Activated CD8-positive, alpha-beta memory T cell treated with anti-CD3 and anti-CD28 coated beads, Interleukin-2, amount 10 ng/mL, durations not matched to agents 7 days and 5 days (primary cell): ENCODE data around the gene PDCL2. TPM values are rescaled to one million over a fixed set of nuclear protein-coding genes. Genes with fewer than 3 reads are reported as not detected.

Source experiments
- ATAC-seq: fragments of 150-1000 bp; cut with Tn5 transposase; one replicate; pipeline ENCODE4 v1.10.0; 2021; ENCODE audit warnings: moderate library complexity
- CTCF ChIA-PET: fragments of 350-600 bp; sonication (Branson Sonifier 250); formaldehyde crosslinking; loops from one replicate; lab custom pipeline; 2021; ENCODE audit warnings: antibody characterized with exemption; lab: Charles Lee
- DNase-seq: peaks from one replicate; pipeline ENCODE4 v3.0.0-alpha.2; 2020
- H3K27ac Mint-ChIP-seq: one replicate; pipeline ENCODE4 v1.8.0; 2021; ENCODE audit warnings: mild to moderate bottlenecking, mixed read lengths
- H3K27me3 Mint-ChIP-seq: one replicate; pipeline ENCODE4 v1.8.0; 2021; ENCODE audit warnings: mixed read lengths
- H3K36me3 Mint-ChIP-seq: one replicate; pipeline ENCODE4 v1.8.0; 2021; ENCODE audit warnings: mild to moderate bottlenecking, mixed read lengths
- H3K4me1 Mint-ChIP-seq: one replicate; pipeline ENCODE4 v1.8.0; 2021; ENCODE audit warnings: mixed read lengths
- H3K4me3 Mint-ChIP-seq: one replicate; pipeline ENCODE4 v1.8.0; 2021; ENCODE audit warnings: mild to moderate bottlenecking, moderate library complexity, mixed read lengths
- H3K9me3 Mint-ChIP-seq: one replicate; pipeline ENCODE4 v1.8.0; 2022; ENCODE audit warnings: low read depth, mixed read lengths
- total RNA-seq, 2 experiments: library from RNA; stranded (reverse); gene quantifications; one replicate each; pipeline ENCODE4 v1.2.3, GENCODE V29; 2021

The PDCL2 gene
- total RNA-seq, 2 experiments from 2014 or later, result not detected

GRCh38 chr4:55545641-55546505, 46.2 kb downstream of the PDCL2 start:
- Mint-ChIP-seq H3K4me1 (peaks cover 47% of the 10 kb centered on the region), H3K27ac (peak overlapping the region; percentile 80), H3K27me3 (peaks cover 27% of the 10 kb centered on the region), H3K4me3 (peak overlapping the region; percentile 84), H3K9me3 (no peaks in the 10 kb centered on the region), H3K36me3 (peaks cover 4% of the 10 kb centered on the region)
- CTCF ChIA-PET, result interaction anchor here (1.0 to 2.2 kb wide), 4 partner anchors 41 to 200 kb away, joined by 3 to 11 read pairs (median 4); partner anchors contain the start of genes SRD5A3 and TMEM165
- peak; percentile 71 for DNase-seq
- peak; percentile 57 for ATAC-seq

DNA sequence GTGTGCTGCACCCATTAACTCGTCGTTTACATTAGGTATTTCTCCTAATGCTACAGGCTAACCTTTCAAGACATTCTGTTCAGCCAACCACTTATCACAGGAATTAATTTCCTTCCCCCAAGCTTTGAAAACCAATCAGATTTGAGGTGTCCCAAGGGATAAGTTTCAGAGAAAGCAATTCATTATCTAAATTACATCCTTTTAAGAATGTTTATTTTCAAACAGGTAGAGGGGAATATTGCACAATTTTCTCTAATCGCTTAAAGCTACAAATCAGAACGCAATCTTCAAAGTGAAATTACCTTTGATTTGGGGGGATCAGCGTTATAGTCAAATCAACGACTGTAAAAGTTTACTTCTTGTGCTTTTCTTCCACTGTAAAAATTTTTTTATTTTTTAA, 46.9 kb downstream of the PDCL2 start:
- DNase-seq, result no peak
- Mint-ChIP-seq H3K4me1 (peaks cover 46% of the 10 kb centered on the region), H3K36me3 (peaks cover 4% of the 10 kb centered on the region), H3K9me3 (no peaks in the 10 kb centered on the region), H3K4me3 (peak overlapping the region; percentile 84), H3K27me3 (peaks cover 23% of the 10 kb centered on the region), H3K27ac (no peak overlapping the region)
- no peak for ATAC-seq
- CTCF ChIA-PET, result interaction anchor here (1.0 to 1.6 kb wide), 3 partner anchors 41 to 149 kb away, joined by 3 to 4 read pairs (median 3); partner anchors contain the start of gene TMEM165

DNA sequence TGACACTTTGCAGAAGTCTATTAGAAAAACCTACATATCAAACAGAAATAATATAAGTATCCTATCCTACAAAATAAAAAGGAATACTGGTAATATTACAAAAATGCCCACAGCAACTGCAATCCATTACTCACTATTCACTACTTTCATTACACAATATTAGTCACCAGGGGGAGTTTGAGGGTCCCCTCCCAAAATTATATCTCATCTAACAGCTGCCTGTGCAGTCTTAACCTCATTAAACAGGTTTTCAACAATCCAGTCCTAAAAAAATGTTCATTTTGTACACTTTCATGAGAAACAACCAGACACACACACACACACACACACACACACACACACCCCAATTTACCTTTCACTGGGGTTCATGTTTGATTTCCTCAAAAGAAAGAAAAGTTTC, 48.2 kb downstream of the PDCL2 start:
- ATAC-seq (no peak), DNase-seq (no peak)
- H3K4me3 Mint-ChIP-seq, result no peak overlapping the region
- H3K4me1 Mint-ChIP-seq, result peaks cover 35% of the 10 kb centered on the region
- CTCF ChIA-PET, result no interaction called here
- no peak overlapping the region for H3K27ac Mint-ChIP-seq
- H3K36me3 Mint-ChIP-seq, result peaks cover 4% of the 10 kb centered on the region
- peaks cover 14% of the 10 kb centered on the region for H3K27me3 Mint-ChIP-seq
- H3K9me3 Mint-ChIP-seq, result no peaks in the 10 kb centered on the region

- Mint-ChIP-seq H3K4me3 (no peak overlapping the region), H3K27ac (no peak overlapping the region), H3K9me3 (no peaks in the 10 kb centered on the region), H3K27me3 (no peaks in the 10 kb centered on the region), H3K4me1 (peaks cover 27% of the 10 kb centered on the region), H3K36me3 (peaks cover 17% of the 10 kb centered on the region)
- DNase-seq, result no peak
- CTCF ChIA-PET, result interaction anchor here (0.9 to 1.2 kb wide), 2 partner anchors 27 to 85 kb away, joined by 3 read pairs; no protein-coding TSS in a partner anchor
- ATAC-seq, result no peak
Observed at GRCh38 chr4:55540271-55540670, 51.8 kb downstream of the PDCL2 start.

- Mint-ChIP-seq H3K36me3 (peaks cover 18% of the 10 kb centered on the region), H3K27me3 (no peaks in the 10 kb centered on the region), H3K4me3 (no peak overlapping the region), H3K27ac (no peak overlapping the region), H3K4me1 (peaks cover 23% of the 10 kb centered on the region), H3K9me3 (no peaks in the 10 kb centered on the region)
- ATAC-seq (no peak), DNase-seq (no peak)
- CTCF ChIA-PET, result interaction anchor here (0.7 to 1.2 kb wide), 3 partner anchors 27 to 187 kb away, joined by 3 read pairs; no protein-coding TSS in a partner anchor
Observed at GRCh38 chr4:55539658-55540057, 52.4 kb downstream of the PDCL2 start.

GRCh38 chr4:55538531-55538930, 53.5 kb downstream of the PDCL2 start:
- H3K27me3 Mint-ChIP-seq, result no peaks in the 10 kb centered on the region
- no peak for DNase-seq
- peaks cover 26% of the 10 kb centered on the region for H3K36me3 Mint-ChIP-seq
- no peak for ATAC-seq
- no peak overlapping the region for H3K27ac Mint-ChIP-seq
- H3K9me3 Mint-ChIP-seq, result peaks cover 3% of the 10 kb centered on the region
- CTCF ChIA-PET, result interaction anchor here (0.6 to 1.1 kb wide), 2 partner anchors 40 to 41 kb away, joined by 3 read pairs; no protein-coding TSS in a partner anchor
- peaks cover 14% of the 10 kb centered on the region for H3K4me1 Mint-ChIP-seq
- no peak overlapping the region for H3K4me3 Mint-ChIP-seq

GRCh38 chr4:55534306-55534705, 57.7 kb downstream of the PDCL2 start:
- Mint-ChIP-seq H3K9me3 (peaks cover 9% of the 10 kb centered on the region), H3K27me3 (no peaks in the 10 kb centered on the region), H3K4me1 (peaks cover 8% of the 10 kb centered on the region), H3K4me3 (no peak overlapping the region), H3K36me3 (peaks cover 52% of the 10 kb centered on the region), H3K27ac (no peak overlapping the region)
- no peak for DNase-seq
- ATAC-seq, result no peak
- CTCF ChIA-PET, result no interaction called here

- Mint-ChIP-seq H3K4me3 (no peak overlapping the region), H3K27ac (no peak overlapping the region), H3K27me3 (no peaks in the 10 kb centered on the region), H3K36me3 (peaks cover 41% of the 10 kb centered on the region), H3K9me3 (peaks cover 9% of the 10 kb centered on the region), H3K4me1 (no peaks in the 10 kb centered on the region)
- CTCF ChIA-PET, result no interaction called here
- ATAC-seq (no peak), DNase-seq (no peak)
Observed at GRCh38 chr4:55530691-55531090, 61.4 kb downstream of the PDCL2 start.

DNA sequence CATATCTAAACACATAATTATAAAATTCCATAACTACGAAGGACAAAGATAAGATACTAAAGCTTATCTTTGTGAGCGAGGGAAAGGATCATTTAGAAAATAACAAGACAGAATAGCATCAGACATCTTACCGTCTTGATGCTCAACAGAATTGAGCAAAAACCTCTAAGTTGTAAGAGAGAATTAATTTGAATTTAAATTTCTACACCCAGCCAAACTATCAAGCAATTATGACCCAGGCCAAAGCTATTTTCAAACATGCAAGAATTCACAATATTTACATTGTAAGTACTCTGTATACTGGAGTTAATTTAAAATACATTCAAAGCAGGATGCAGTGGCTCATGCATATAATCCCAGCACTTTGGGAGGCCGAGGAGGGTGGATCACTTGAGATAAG, 61.9 kb downstream of the PDCL2 start:
- H3K4me1 Mint-ChIP-seq, result no peaks in the 10 kb centered on the region
- peaks cover 41% of the 10 kb centered on the region for H3K36me3 Mint-ChIP-seq
- ATAC-seq (no peak), DNase-seq (no peak)
- no peak overlapping the region for H3K27ac Mint-ChIP-seq
- no peak overlapping the region for H3K4me3 Mint-ChIP-seq
- peaks cover 9% of the 10 kb centered on the region for H3K9me3 Mint-ChIP-seq
- H3K27me3 Mint-ChIP-seq, result no peaks in the 10 kb centered on the region
- CTCF ChIA-PET, result no interaction called here

DNA sequence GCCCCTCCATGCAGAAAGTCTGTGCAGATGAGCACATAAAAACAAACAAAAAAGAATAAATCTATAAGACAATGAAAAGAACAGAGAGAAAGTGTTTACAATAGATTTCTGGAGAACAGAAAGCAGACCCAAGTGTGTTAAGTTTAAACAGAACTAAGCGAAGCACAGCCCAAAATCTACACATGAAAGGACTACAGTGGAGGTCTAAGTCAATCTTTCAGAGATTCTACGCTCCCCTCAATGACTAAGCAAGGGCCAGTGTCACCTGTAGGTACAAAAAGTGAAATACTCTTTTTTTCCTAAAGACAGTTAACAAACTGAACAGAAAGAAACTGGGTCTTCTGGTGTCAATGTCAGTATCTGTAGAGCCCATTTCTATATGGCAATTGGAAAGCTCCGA, 63.6 kb downstream of the PDCL2 start:
- ATAC-seq (no peak), DNase-seq (no peak)
- H3K27ac Mint-ChIP-seq, result no peak overlapping the region
- no peaks in the 10 kb centered on the region for H3K27me3 Mint-ChIP-seq
- peaks cover 35% of the 10 kb centered on the region for H3K36me3 Mint-ChIP-seq
- CTCF ChIA-PET, result no interaction called here
- peaks cover 6% of the 10 kb centered on the region for H3K9me3 Mint-ChIP-seq
- no peaks in the 10 kb centered on the region for H3K4me1 Mint-ChIP-seq
- no peak overlapping the region for H3K4me3 Mint-ChIP-seq

GRCh38 chr4:55524844-55525571, 67.0 kb downstream of the PDCL2 start:
- Mint-ChIP-seq H3K36me3 (peaks cover 23% of the 10 kb centered on the region), H3K4me1 (no peaks in the 10 kb centered on the region), H3K27ac (no peak overlapping the region), H3K27me3 (no peaks in the 10 kb centered on the region), H3K4me3 (no peak overlapping the region), H3K9me3 (no peaks in the 10 kb centered on the region)
- no peak for DNase-seq
- CTCF ChIA-PET, result no interaction called here
- no peak for ATAC-seq

GRCh38 chr4:55518442-55518841, 73.6 kb downstream of the PDCL2 start:
- ATAC-seq (no peak), DNase-seq (no peak)
- H3K4me3 Mint-ChIP-seq, result no peak overlapping the region
- H3K27me3 Mint-ChIP-seq, result no peaks in the 10 kb centered on the region
- peaks cover 10% of the 10 kb centered on the region for H3K9me3 Mint-ChIP-seq
- no peak overlapping the region for H3K27ac Mint-ChIP-seq
- H3K4me1 Mint-ChIP-seq, result peaks cover 3% of the 10 kb centered on the region
- CTCF ChIA-PET, result no interaction called here
- peaks cover 27% of the 10 kb centered on the region for H3K36me3 Mint-ChIP-seq

DNA sequence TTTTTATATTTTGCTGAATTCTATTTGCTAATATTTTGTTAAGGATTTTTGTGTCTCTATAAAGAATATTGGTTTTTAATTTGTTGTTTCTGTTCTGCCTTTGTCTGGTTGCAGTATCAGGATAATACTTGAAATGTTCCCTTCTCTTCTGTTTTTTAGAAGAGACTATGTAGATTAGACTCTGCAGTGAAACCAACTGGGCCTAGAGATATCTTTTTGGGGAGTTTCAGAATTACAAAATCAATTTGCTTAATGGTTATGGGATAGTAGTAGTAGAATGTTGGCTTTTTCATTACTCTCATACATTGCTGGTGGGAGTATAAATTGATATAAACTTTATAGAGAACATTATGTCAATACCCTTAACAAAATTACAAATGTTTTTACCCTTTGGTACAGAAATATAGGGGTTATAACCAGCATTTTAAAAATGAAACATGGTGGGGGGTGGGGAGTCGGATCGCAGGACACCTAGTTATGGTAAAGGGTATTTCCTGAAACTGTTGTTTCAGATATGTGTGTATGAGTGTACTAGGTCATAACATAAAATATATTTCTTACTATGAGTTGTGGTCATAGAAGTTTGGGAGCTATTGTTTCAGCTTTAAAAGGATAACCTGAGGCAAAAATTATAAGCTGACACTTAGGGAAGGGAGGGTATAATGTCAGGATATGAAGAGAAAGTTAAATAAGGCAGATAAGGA, 74.4 kb downstream of the PDCL2 start:
- H3K27me3 Mint-ChIP-seq, result no peaks in the 10 kb centered on the region
- H3K27ac Mint-ChIP-seq, result peak overlapping the region; percentile 45
- peaks cover 3% of the 10 kb centered on the region for H3K4me1 Mint-ChIP-seq
- ATAC-seq (no peak), DNase-seq (no peak)
- H3K36me3 Mint-ChIP-seq, result peaks cover 24% of the 10 kb centered on the region
- CTCF ChIA-PET, result no interaction called here
- no peak overlapping the region for H3K4me3 Mint-ChIP-seq
- peaks cover 10% of the 10 kb centered on the region for H3K9me3 Mint-ChIP-seq
